Muscle layer of colon (tissue), 2 donors: ENCODE results near the gene EIF4A3.
"Not testable (repeated sequence)": the region's sequence is repeated elsewhere in the genome, so short reads cannot be mapped to it uniquely, and the experiment has no call there.

Experiments
- H3K27ac ChIP-seq: one replicate; pipeline ENCODE4 v1.7.0; 2013; ENCODE audit warnings: low read depth, mild to moderate bottlenecking, low read length, moderate library complexity
- H3K27me3 ChIP-seq, 2 donors: one replicate each; pipeline ENCODE4 v1.7.0; 2013; ENCODE audit warnings: low read length in 2 of 2, mild to moderate bottlenecking in 2 of 2; ENCODE audit not compliant: insufficient read depth in 2 of 2, control insufficient read depth in 1 of 2
- H3K36me3 ChIP-seq: one replicate; pipeline ENCODE4 v1.7.0; 2013; ENCODE audit warnings: mild to moderate bottlenecking, low read length; ENCODE audit not compliant: insufficient read depth
- H3K4me1 ChIP-seq: one replicate; pipeline ENCODE4 v1.7.0; 2013; ENCODE audit warnings: mild to moderate bottlenecking, low read length; ENCODE audit not compliant: insufficient read depth
- H3K4me3 ChIP-seq, 2 donors: one replicate each; pipeline ENCODE4 v1.7.0; 2013; ENCODE audit warnings: low read length in 2 of 2, low read depth in 1 of 2, mild to moderate bottlenecking in 1 of 2, moderate library complexity in 1 of 2
- H3K9ac ChIP-seq: one replicate; pipeline ENCODE4 v1.7.0; 2013; ENCODE audit warnings: low read length
- H3K9me3 ChIP-seq: one replicate; pipeline ENCODE4 v1.7.0; 2013; ENCODE audit warnings: mild to moderate bottlenecking, low read length
- donor health status: abdominal sarcoma.
- donor health status: Adenocarcinoma of cecum.

The EIF4A3 gene

DNA sequence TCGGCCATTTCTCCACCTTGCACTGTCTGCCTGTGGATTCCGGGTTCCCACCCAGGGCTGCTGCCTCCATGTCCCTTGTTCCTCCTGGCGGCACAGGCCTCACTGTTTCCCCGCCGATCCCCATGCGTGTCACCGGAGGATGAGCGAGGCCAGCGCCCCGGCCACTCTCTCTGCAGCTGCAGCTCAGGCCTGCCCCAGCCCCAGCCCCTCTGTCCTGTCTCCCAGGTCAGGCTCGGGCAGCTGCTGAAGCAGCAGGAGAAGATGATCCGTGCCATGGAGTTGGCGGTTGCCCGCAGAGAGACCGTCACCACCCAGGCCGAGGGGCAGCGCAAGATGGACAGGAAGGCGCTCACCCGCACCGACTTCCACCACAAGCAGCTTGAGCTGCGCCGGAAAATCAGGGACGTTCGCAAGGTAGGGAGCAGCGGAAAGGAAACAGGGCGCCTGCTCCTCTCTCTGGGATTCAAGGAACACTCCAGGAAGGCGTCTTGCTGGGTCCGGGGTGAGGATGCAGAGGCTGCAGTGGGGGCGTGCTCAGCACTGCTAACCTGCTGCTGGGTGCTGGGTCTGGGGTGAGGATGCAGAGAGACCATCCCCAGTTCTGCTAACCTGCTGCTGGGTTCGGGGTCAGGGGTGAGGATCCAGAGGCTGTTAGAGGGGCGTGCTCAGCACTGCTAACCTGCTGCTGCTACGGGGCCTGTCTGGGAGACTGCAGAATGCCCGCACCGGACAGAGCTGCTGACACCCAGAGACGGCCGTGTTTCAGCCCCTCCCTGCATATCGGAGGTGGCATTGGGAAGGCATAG, 51.7 kb downstream of the EIF4A3 start:
- H3K4me3 ChIP-seq, result no peak overlapping the region
- no peaks in the 10 kb centered on the region for H3K9me3 ChIP-seq
- no peak overlapping the region for H3K9ac ChIP-seq
- H3K36me3 ChIP-seq, result no peaks in the 10 kb centered on the region
- no peak overlapping the region for H3K27ac ChIP-seq
- H3K4me1 ChIP-seq, result peaks cover 3% of the 10 kb centered on the region
- no peaks in the 10 kb centered on the region for H3K27me3 ChIP-seq

- Histone ChIP-seq H3K4me1 (no peaks in the 10 kb centered on the region), H3K9ac (no peak overlapping the region), H3K4me3 (no peak overlapping the region), H3K27me3 (no peaks in the 10 kb centered on the region), H3K36me3 (no peaks in the 10 kb centered on the region), H3K9me3 (no peaks in the 10 kb centered on the region), H3K27ac (no peak overlapping the region)
Observed at GRCh38 chr17:80092959-80093358, 54.0 kb downstream of the EIF4A3 start.

GRCh38 chr17:80091376-80091775, 55.6 kb downstream of the EIF4A3 start:
- no peaks in the 10 kb centered on the region for H3K36me3 ChIP-seq
- no peaks in the 10 kb centered on the region for H3K9me3 ChIP-seq
- H3K4me3 ChIP-seq, result no peak overlapping the region
- H3K9ac ChIP-seq, result no peak overlapping the region
- no peak overlapping the region for H3K27ac ChIP-seq
- H3K27me3 ChIP-seq, result no peaks in the 10 kb centered on the region
- H3K4me1 ChIP-seq, result no peaks in the 10 kb centered on the region

GRCh38 chr17:80090164-80090563, 56.8 kb downstream of the EIF4A3 start:
- not testable (repeated sequence) for H3K27ac ChIP-seq, H3K27me3 ChIP-seq, H3K4me3 ChIP-seq

DNA sequence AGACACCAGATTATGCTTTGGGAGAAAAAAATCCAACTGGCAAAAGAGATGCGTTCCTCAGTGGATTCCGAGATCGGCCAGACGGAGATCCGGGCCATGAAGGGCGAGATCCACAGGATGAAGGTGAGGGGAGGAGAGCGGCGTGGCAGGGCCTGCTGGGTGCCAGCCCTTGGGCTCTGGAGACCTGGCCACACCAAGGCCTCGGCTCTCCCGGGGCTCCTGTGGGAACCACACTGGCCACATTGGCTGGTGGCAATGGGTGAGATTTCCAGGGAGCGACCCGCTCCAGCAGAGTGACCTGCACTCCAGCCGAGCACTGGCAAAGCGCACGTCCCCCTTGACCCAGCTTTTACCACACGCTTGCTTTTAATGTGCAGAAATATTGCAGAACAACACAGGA, 57.2 kb downstream of the EIF4A3 start:
- H3K4me3 ChIP-seq, result no peak overlapping the region
- H3K9ac ChIP-seq, result no peak overlapping the region
- H3K27me3 ChIP-seq, result no peaks in the 10 kb centered on the region
- no peaks in the 10 kb centered on the region for H3K4me1 ChIP-seq
- H3K9me3 ChIP-seq, result no peaks in the 10 kb centered on the region
- no peaks in the 10 kb centered on the region for H3K36me3 ChIP-seq
- H3K27ac ChIP-seq, result no peak overlapping the region

More at GRCh38 chr17:80090164-80090563, 56.8 kb downstream of the EIF4A3 start:
- H3K36me3 ChIP-seq, H3K9me3 ChIP-seq, H3K4me1 ChIP-seq, H3K9ac ChIP-seq: not testable (repeated sequence)

DNA sequence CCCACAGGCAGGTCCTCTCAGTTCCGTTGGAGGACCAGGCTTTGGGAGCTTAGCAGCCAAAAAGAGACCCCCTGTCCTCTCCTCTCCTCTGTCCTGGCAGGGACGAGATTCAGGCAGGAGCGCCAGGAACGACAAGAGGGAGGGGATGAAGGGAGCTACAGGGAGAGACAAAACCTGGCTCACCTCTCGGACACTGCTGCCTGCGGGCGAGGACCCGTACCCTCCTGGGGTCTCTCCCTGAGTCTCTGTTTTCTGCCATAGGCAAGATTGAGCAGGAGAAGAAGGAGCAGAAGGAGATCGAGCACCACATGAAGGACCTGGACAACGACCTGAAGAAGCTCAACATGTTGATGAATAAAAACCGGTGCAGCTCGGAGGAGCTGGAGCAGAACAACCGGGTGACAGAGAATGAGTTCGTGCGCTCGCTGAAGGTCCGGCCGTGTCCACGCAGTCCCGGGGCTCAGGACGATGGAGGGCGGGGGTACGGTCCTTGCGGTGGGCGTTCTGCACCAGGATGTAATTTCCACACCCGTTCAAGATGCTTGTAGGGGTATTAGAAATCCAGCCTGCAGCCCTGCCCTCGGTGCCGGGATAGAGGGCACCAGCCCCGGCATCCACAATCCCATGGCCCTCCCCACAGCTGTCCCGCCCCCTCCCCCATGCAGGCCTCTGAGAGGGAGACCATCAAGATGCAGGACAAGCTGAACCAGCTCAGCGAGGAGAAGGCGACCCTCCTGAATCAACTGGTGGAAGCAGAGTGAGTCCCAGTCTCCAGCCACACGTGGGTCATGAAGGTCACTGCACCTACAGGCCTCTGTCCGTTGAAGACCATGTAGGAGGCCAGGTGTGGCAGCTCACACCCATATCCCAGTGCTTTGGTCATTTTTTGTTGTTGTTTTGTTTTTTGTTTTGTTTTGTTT, 59.3 kb downstream of the EIF4A3 start:
- no peaks in the 10 kb centered on the region for H3K36me3 ChIP-seq
- H3K9ac ChIP-seq, result no peak overlapping the region
- H3K27me3 ChIP-seq, result no peaks in the 10 kb centered on the region
- H3K27ac ChIP-seq, result no peak overlapping the region
- H3K9me3 ChIP-seq, result no peaks in the 10 kb centered on the region
- H3K4me3 ChIP-seq, result no peak overlapping the region
- peaks cover 3% of the 10 kb centered on the region for H3K4me1 ChIP-seq

DNA sequence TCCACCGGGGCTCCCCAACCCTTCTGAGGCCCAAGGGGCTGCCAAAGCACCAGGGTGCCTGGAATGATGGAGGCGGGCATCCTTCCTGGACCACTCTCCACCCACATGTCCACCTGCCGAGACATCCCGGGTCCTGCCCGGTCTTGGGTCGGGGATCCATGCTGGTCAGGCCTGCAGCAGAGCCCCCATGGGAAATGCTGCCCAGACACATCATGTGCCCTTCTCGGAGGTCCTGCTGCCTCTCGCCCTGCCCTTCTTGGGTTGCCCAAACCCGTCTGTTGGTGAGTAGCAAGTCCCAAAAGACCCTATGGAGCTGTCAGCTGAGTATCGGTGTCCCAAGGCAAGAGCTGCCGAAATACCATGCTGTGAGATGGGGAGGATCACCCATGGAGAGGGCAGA, 60.3 kb downstream of the EIF4A3 start:
- Histone ChIP-seq H3K4me1 (peaks cover 8% of the 10 kb centered on the region), H3K27ac (no peak overlapping the region), H3K9ac (no peak overlapping the region), H3K9me3 (no peaks in the 10 kb centered on the region), H3K27me3 (no peaks in the 10 kb centered on the region), H3K36me3 (no peaks in the 10 kb centered on the region), H3K4me3 (no peak overlapping the region)

- H3K27me3 ChIP-seq, result no peaks in the 10 kb centered on the region
- H3K27ac ChIP-seq, result no peak overlapping the region
- H3K9ac ChIP-seq, result no peak overlapping the region
- H3K36me3 ChIP-seq, result no peaks in the 10 kb centered on the region
- no peaks in the 10 kb centered on the region for H3K9me3 ChIP-seq
- H3K4me1 ChIP-seq, result peaks cover 8% of the 10 kb centered on the region
- no peak overlapping the region for H3K4me3 ChIP-seq
Observed at GRCh38 chr17:80086081-80086480, 60.8 kb downstream of the EIF4A3 start.

- Histone ChIP-seq H3K4me3 (no peak overlapping the region), H3K36me3 (no peaks in the 10 kb centered on the region), H3K9me3 (no peaks in the 10 kb centered on the region), H3K9ac (no peak overlapping the region), H3K27me3 (no peaks in the 10 kb centered on the region), H3K4me1 (peaks cover 8% of the 10 kb centered on the region), H3K27ac (no peak overlapping the region)
Observed at GRCh38 chr17:80084773-80085172, 62.2 kb downstream of the EIF4A3 start.
